HepG2 (cell line): ENCODE data around the gene IFNG. TPM values are rescaled to one million over a fixed set of nuclear protein-coding genes. Genes with fewer than 3 reads are reported as not detected.

ENCODE experiments used
- ATAC-seq: fragments of 200-7000 bp; cut with Tn5 transposase; 3 replicates; pipeline ENCODE4 v1.9.1; 2020; ENCODE audit warnings: mild to moderate bottlenecking, moderate library complexity
- BruUV-seq: library from RNA; stranded (reverse); fragments of 400-500 nt; replicated peaks from 2 replicates; lab custom pipeline; 2021; lab: Mats Ljungman, UMichigan
- CTCF ChIA-PET: fragments of 300-600 bp; formaldehyde crosslinking; extraction: SDS; loops from one replicate; lab custom pipeline; 2021; ENCODE audit warnings: low total read pairs, inconsistent platforms, low intra/inter-chr PET ratio; lab: Yijun Ruan, JAX
- POLR2A ChIA-PET: fragments of 350-600 bp; sonication (Branson Sonifier 250); formaldehyde crosslinking; loops from one replicate; lab custom pipeline; 2020; ENCODE audit warnings: antibody characterized with exemption, inconsistent platforms; lab: Yijun Ruan, JAX
- DNase-seq: peaks from one replicate; pipeline ENCODE4 v3.0.0-alpha.2; 2015; ENCODE audit warnings: low spot score
- FAIRE-seq: peaks from 3 replicates; lab custom pipeline; 2011; peaks lifted over from hg19 to GRCh38; lab: Jason Lieb, UNC
- H2AFZ ChIP-seq: one replicate; pipeline ENCODE4 v1.6.1; 2011; ENCODE audit warnings: low read length, inconsistent platforms
- H3K27ac ChIP-seq: fragments of 300-600 bp; 3 replicates; pipeline ENCODE4 v1.8.0; 2011; ENCODE audit warnings: mixed run types, mild to moderate bottlenecking, mixed read lengths, low read length, inconsistent platforms; ENCODE audit not compliant: insufficient read depth; ENCODE audit errors: extremely low read length
- H3K27me3 ChIP-seq, 2 experiments: fragments of 200-600 bp in 1 of 2; 2 replicates in 1 of 2; 3 replicates in 1 of 2; pipeline versions ENCODE4 v1.6.0 to v1.8.0; 2011; ENCODE audit warnings: low read length in 2 of 2, mild to moderate bottlenecking in 2 of 2, moderate library complexity in 2 of 2, inconsistent platforms in 1 of 2; ENCODE audit not compliant: insufficient read depth in 2 of 2, control insufficient read depth in 1 of 2
- H3K36me3 ChIP-seq, 2 experiments: fragments of 200-600 bp in 1 of 2; replicated peaks in 1 of 2; 2 replicates in 1 of 2; 3 replicates in 1 of 2; pipeline versions ENCODE4 v1.5.1 to v1.8.0; 2011; ENCODE audit warnings: low read length in 2 of 2, inconsistent platforms in 1 of 2; ENCODE audit not compliant: insufficient read depth in 2 of 2, control insufficient read depth in 1 of 2
- H3K4me1 ChIP-seq: 2 replicates; pipeline ENCODE4 v1.5.1; 2012; ENCODE audit warnings: low read length, inconsistent platforms; ENCODE audit not compliant: insufficient read depth
- H3K4me2 ChIP-seq: 2 replicates; pipeline ENCODE4 v1.6.0; 2011; ENCODE audit warnings: low read depth, low read length, inconsistent platforms
- H3K4me3 ChIP-seq, 3 experiments: fragments of 200-600 bp in 1 of 3; sonication (generic), shearing (Covaris generic) in 1 of 3; replicated peaks in 1 of 3; 2 replicates each; pipeline ENCODE4 v1.5.1; 2011 to 2016; ENCODE audit warnings: low read length in 3 of 3, inconsistent platforms in 2 of 3, low read depth in 2 of 3, mild to moderate bottlenecking in 2 of 3, control low read depth in 1 of 3, mixed read lengths in 1 of 3; ENCODE audit not compliant: insufficient read depth in 1 of 3
- H3K79me2 ChIP-seq: one replicate; pipeline ENCODE4 v1.6.1; 2011; ENCODE audit warnings: low read length, inconsistent platforms; ENCODE audit not compliant: insufficient read depth
- H3K9ac ChIP-seq: 2 replicates; pipeline ENCODE4 v1.6.0; 2011; ENCODE audit warnings: mild to moderate bottlenecking, low read depth, low read length, inconsistent platforms; ENCODE audit not compliant: insufficient read depth
- H3K9me3 ChIP-seq: 2 replicates; pipeline ENCODE4 v1.5.1; 2012; ENCODE audit warnings: mild to moderate bottlenecking, low read length
- H4K20me1 ChIP-seq: 2 replicates; pipeline ENCODE4 v1.6.0; 2011; ENCODE audit warnings: inconsistent platforms, mild to moderate bottlenecking, low read length, moderate library complexity; ENCODE audit not compliant: insufficient read depth
- CREB1 ChIP-seq, 2 experiments: fragments of 450-650 bp in 1 of 2; IDR thresholded peaks; 2 replicates each; pipeline ENCODE4 v1.6.1; 2016 to 2017; ENCODE audit warnings: control low read depth in 1 of 2, mild to moderate bottlenecking in 1 of 2, missing compliant biosample characterization in 1 of 2, missing genetic modification characterization in 1 of 2
- FOXA1 ChIP-seq, 2 experiments: fragments of 450-650 bp in 1 of 2; sonication (generic) in 1 of 2; formaldehyde crosslinking in 1 of 2; IDR thresholded peaks; 2 replicates each; pipeline versions ENCODE4 v1.4.0 to v1.6.1; 2016 to 2020; ENCODE audit warnings: missing genetic modification reagents in 1 of 2
- HOXA3 ChIP-seq: sonication (generic); formaldehyde crosslinking; IDR thresholded peaks from 2 replicates; pipeline ENCODE4 v1.5.0; 2020; ENCODE audit warnings: missing genetic modification reagents
- MAZ ChIP-seq, 2 experiments: sonication (generic) in 1 of 2; formaldehyde crosslinking in 1 of 2; IDR thresholded peaks; 2 replicates each; pipeline versions ENCODE4 v1.5.0 to v1.6.1; 2012 to 2020; ENCODE audit warnings: low read depth in 2 of 2, mild to moderate bottlenecking in 2 of 2, borderline replicate concordance in 1 of 2, improper control_type of control experiment in 1 of 2, low read length in 1 of 2, missing genetic modification reagents in 1 of 2, moderate library complexity in 1 of 2
- RFXAP ChIP-seq: sonication (generic); formaldehyde crosslinking; IDR thresholded peaks from 2 replicates; pipeline ENCODE4 v1.4.0; 2020; ENCODE audit warnings: missing genetic modification reagents, borderline replicate concordance
- SAFB2 ChIP-seq: sonication (generic); formaldehyde crosslinking; IDR thresholded peaks from 2 replicates; pipeline ENCODE4 v1.5.1; 2020; ENCODE audit warnings: missing genetic modification reagents, low read depth, mild to moderate bottlenecking, borderline replicate concordance
- SRF ChIP-seq: IDR thresholded peaks from 2 replicates; pipeline ENCODE4 v1.6.1; 2011; ENCODE audit warnings: mild to moderate bottlenecking, low read depth, low read length, moderate library complexity
- TGIF2 ChIP-seq: IDR thresholded peaks from 2 replicates; pipeline ENCODE4 v1.6.1; 2016; ENCODE audit warnings: control low read depth, missing compliant biosample characterization
- ZNF274 ChIP-seq: sonication (generic); formaldehyde crosslinking; IDR thresholded peaks from 2 replicates; pipeline ENCODE4 v1.5.1; 2020; ENCODE audit warnings: mild to moderate bottlenecking, missing genetic modification reagents
- ZNF607 ChIP-seq: sonication (generic); formaldehyde crosslinking; IDR thresholded peaks from 2 replicates; pipeline ENCODE4 v1.5.1; 2020; ENCODE audit warnings: missing genetic modification reagents, mild to moderate bottlenecking, borderline replicate concordance
- ZNF672 ChIP-seq: sonication (generic); formaldehyde crosslinking; IDR thresholded peaks from 2 replicates; pipeline ENCODE4 v1.8.1; 2022; ENCODE audit warnings: missing genetic modification reagents
- ZNF75D ChIP-seq: sonication (generic); formaldehyde crosslinking; IDR thresholded peaks from 2 replicates; pipeline ENCODE4 v1.8.1; 2023; ENCODE audit warnings: missing genetic modification reagents, mild to moderate bottlenecking, borderline replicate concordance
- ZSCAN9 ChIP-seq: IDR thresholded peaks from 2 replicates; pipeline ENCODE4 v1.6.1; 2016; ENCODE audit warnings: borderline replicate concordance
- WGBS: methylation state at CpG from one replicate; pipeline ENCODE4 v1.1.6; 2017; ENCODE audit warnings: low lambda C conversion rate; 5-methylcytosine and 5-hydroxymethylcytosine counted together
- in situ Hi-C: cut with HindIII; loops from 2 replicates; pipeline ENCODE4 v1.10.0; 2017; ENCODE audit warnings: low pct_unique_long_range_greater_than_20kb; ENCODE audit not compliant: extremely low pct_ligation_motif_present
- intact Hi-C: fragments of 100-400 bp; cut with micrococcal nuclease; formaldehyde crosslinking; loops from one replicate; pipeline ENCODE4 v1.10.0; 2022; ENCODE audit not compliant: unreplicated experiment
- polyA plus RNA-seq, 8 experiments: library from polyadenylated mRNA; depleted of rRNA in 3 of 8; stranded (reverse) in 7 of 8; unstranded in 1 of 8; fragments of >200 nt; fragmentation: Illumina TruSeq in 4 of 8; extraction: Trizol in 4 of 8; gene quantifications; 2 replicates each; pipeline versions ENCODE4 v1.2.1 to v1.2.3, GENCODE V29; 2011 to 2016; ENCODE audit warnings: low read depth in 4 of 8, missing spikeins in 1 of 8, mixed read lengths in 1 of 8; ENCODE audit not compliant: insufficient read depth in 1 of 8
- total RNA-seq, 5 experiments: library from RNA; depleted of rRNA; stranded (reverse); fragments of >200 nt; fragmentation: Illumina TruSeq; extraction: Trizol; gene quantifications; 2 replicates each; pipeline ENCODE4 v1.2.3, GENCODE V29; 2016; ENCODE audit warnings: low read depth in 1 of 5
- TF ChIP-seq, protein P1 (sequence below): sonication (generic); formaldehyde crosslinking; IDR thresholded peaks from 2 replicates; pipeline ENCODE4 v1.8.1; 2023; ENCODE audit warnings: missing genetic modification reagents, mild to moderate bottlenecking, borderline replicate concordance

The IFNG gene
- total and polyA plus RNA-seq, 2 of the 13 experiments (the other 11 are each of a cell fraction or from before 2014, with no cell fraction given): not detected

DNA sequence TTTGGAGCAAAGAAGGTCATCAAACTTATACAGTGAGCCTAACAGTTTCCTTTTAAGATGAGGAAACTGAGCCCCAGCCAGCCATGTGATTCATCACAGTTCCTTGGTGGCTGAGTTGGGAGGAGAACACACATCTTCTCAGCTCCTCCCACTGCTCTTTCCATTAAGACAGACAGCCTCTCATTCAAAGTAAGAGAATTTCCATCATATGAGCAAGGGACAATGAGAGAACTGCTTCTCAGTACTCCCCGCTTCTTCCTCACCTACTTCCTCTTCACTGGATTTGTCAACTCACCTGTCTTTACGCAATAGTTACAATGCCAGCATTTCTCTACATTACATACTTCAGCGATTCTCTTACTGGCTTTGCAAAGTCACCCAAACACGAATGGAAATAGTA, 2.2 kb downstream of the IFNG start (continued):
- TF ChIP-seq, protein P1, sequence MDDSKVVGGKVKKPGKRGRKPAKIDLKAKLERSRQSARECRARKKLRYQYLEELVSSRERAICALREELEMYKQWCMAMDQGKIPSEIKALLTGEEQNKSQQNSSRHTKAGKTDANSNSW (CRISPR knock-in tag): no peak
- TF ChIP-seq, all 625 proteins: peak for 0

DNA sequence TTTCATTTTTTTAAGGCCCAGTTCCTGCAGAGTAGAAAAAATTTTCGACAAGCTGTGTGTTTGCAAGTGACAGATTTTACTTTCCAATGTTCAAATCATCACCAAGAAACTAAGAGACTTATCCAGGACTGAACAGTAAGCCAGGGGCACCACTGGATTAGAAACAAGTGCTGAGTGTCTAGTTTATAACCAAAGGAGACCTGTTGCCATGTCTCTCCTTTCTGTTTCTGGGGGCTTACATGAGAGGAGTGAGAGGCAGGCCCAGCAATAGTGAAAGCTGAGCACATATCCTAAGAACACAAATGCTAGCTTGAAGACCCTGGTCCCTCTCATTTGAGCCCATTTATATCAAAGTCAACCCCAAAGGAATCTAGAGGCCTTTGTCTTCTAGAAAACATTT, 2.9 kb downstream of the IFNG start:
- no peaks in the 10 kb centered on the region for H3K79me2 ChIP-seq
- H3K4me3 ChIP-seq: no peak overlapping the region
- H3K36me3 ChIP-seq: no peaks in the 10 kb centered on the region
- no peaks in the 10 kb centered on the region; a peak in 1 of 5 replicates for H3K27me3 ChIP-seq
- H2AFZ ChIP-seq: no peak overlapping the region
- H3K4me2 ChIP-seq: no peak overlapping the region
- in situ Hi-C loops (no loop called here), intact Hi-C loops (no loop called here)
- TF ChIP-seq RFXAP (CRISPR knock-in tag): no peak
- no peak for TF ChIP-seq TGIF2 (CRISPR knock-in tag)
- no peak for TF ChIP-seq ZNF607 (CRISPR knock-in tag)
- TF ChIP-seq FOXA1 (IDR thresholded peaks at IDR 0.05): no peak
- no peak for TF ChIP-seq FOXA1 (CRISPR knock-in tag; IDR thresholded peaks at IDR 0.05)
- no peak for TF ChIP-seq ZSCAN9 (CRISPR knock-in tag)
- TF ChIP-seq SAFB2 (CRISPR knock-in tag): no peak
- TF ChIP-seq ZNF274 (CRISPR knock-in tag): no peak
- no peak for TF ChIP-seq SRF
- no peak for TF ChIP-seq MAZ (IDR thresholded peaks at IDR 0.05; ENCODE audit: borderline replicate concordance, low read depth, low read length)
- TF ChIP-seq MAZ (CRISPR knock-in tag; IDR thresholded peaks at IDR 0.05; ENCODE audit: low read depth): no peak
- TF ChIP-seq ZNF672 (CRISPR knock-in tag): no peak
- no peak for TF ChIP-seq CREB1 (IDR thresholded peaks at IDR 0.05)
- no peak for TF ChIP-seq CREB1 (CRISPR knock-in tag; IDR thresholded peaks at IDR 0.05)
- no peak for TF ChIP-seq HOXA3 (CRISPR knock-in tag)
- no peak for TF ChIP-seq ZNF75D (CRISPR knock-in tag)
- CTCF ChIA-PET: no interaction called here
- no TSS peak for BruUV-seq
- 0% methylated on average over 1 of the region's 1 CpG for WGBS
- no peaks in the 10 kb centered on the region for H3K9me3 ChIP-seq
- DNase-seq: no peak
- ATAC-seq: no peak
- no peaks in the 10 kb centered on the region for H4K20me1 ChIP-seq
- POLR2A ChIA-PET: no interaction called here
- no peak overlapping the region for H3K9ac ChIP-seq
- no peak overlapping the region for H3K27ac ChIP-seq
- FAIRE-seq: no peak
- no peaks in the 10 kb centered on the region for H3K4me1 ChIP-seq
